ENCODE results near the gene SMURF2.

The SMURF2 gene

GRCh38 chr17:64635647-64636305 lies 26.3 kb downstream of the SMURF2 start:
- H3K9ac ChIP-seq (ENCODE audit: insufficient read length, low read depth): no peak overlapping the region
- H3K36me3 ChIP-seq (ENCODE audit: insufficient read depth, insufficient read length, low read length): no peaks in the 10 kb centered on the region
- no peak overlapping the region for H3K4me3 ChIP-seq (ENCODE audit: insufficient read length, low read depth)
- TF ChIP-seq ZNF274 (IDR thresholded peaks at IDR 0.05; ENCODE audit: low read depth, low read length) (no peak), YY1 (IDR thresholded peaks at IDR 0.05; ENCODE audit: insufficient read depth, insufficient read length) (no peak), SUZ12 (IDR thresholded peaks at IDR 0.05; ENCODE audit: extremely low read depth, insufficient read depth, insufficient read length) (no peak)
- no peaks in the 10 kb centered on the region for H3K9me3 ChIP-seq (ENCODE audit: insufficient read depth, low read length)
- no peak for DNase-seq (ENCODE audit: low read depth, low spot score)
- no peaks in the 10 kb centered on the region for H3K4me1 ChIP-seq (ENCODE audit: insufficient read depth, insufficient read length)
- no peaks in the 10 kb centered on the region for H3K27me3 ChIP-seq (ENCODE audit: insufficient read depth, insufficient read length)

DNA sequence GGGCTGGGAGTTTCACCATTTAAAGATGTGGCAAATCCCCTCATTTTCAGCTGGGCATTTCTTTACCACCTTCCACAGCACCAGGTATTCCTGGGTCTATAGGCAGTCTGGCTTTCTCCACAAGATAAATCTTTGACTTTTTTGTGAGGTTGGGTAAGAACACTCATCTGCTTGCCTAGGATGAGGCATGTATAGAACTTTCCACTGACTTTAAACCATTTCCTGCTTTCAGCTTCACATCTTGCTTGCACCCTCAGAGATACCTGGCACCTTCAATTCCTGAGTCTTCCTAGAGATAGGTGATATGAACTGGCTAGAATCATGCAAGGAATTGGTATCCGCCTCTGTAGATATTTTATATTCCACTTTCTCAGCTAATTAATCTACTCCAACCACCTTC lies 27.9 kb downstream of the SMURF2 start:
- TF ChIP-seq ZNF274 (IDR thresholded peaks at IDR 0.05; ENCODE audit: low read depth, low read length) (no peak), YY1 (IDR thresholded peaks at IDR 0.05; ENCODE audit: insufficient read depth, insufficient read length) (no peak), SUZ12 (IDR thresholded peaks at IDR 0.05; ENCODE audit: extremely low read depth, insufficient read depth, insufficient read length) (no peak)
- Histone ChIP-seq H3K9me3 (ENCODE audit: insufficient read depth, low read length) (no peaks in the 10 kb centered on the region), H3K9ac (ENCODE audit: insufficient read length, low read depth) (no peak overlapping the region), H3K27me3 (ENCODE audit: insufficient read depth, insufficient read length) (no peaks in the 10 kb centered on the region), H3K4me1 (ENCODE audit: insufficient read depth, insufficient read length) (no peaks in the 10 kb centered on the region), H3K4me3 (ENCODE audit: insufficient read length, low read depth) (no peak overlapping the region), H3K36me3 (ENCODE audit: insufficient read depth, insufficient read length, low read length) (no peaks in the 10 kb centered on the region)
- DNase-seq (ENCODE audit: low read depth, low spot score): no peak

GRCh38 chr17:64632606-64633005 lies 29.5 kb downstream of the SMURF2 start:
- Histone ChIP-seq H3K9me3 (ENCODE audit: insufficient read depth, low read length) (no peaks in the 10 kb centered on the region), H3K4me1 (ENCODE audit: insufficient read depth, insufficient read length) (no peaks in the 10 kb centered on the region), H3K36me3 (ENCODE audit: insufficient read depth, insufficient read length, low read length) (peaks cover 2% of the 10 kb centered on the region), H3K4me3 (ENCODE audit: insufficient read length, low read depth) (no peak overlapping the region), H3K9ac (ENCODE audit: insufficient read length, low read depth) (no peak overlapping the region), H3K27me3 (ENCODE audit: insufficient read depth, insufficient read length) (no peaks in the 10 kb centered on the region)
- TF ChIP-seq ZNF274 (IDR thresholded peaks at IDR 0.05; ENCODE audit: low read depth, low read length): no peak
- no peak for TF ChIP-seq YY1 (IDR thresholded peaks at IDR 0.05; ENCODE audit: insufficient read depth, insufficient read length)
- no peak for TF ChIP-seq SUZ12 (IDR thresholded peaks at IDR 0.05; ENCODE audit: extremely low read depth, insufficient read depth, insufficient read length)
- no peak for DNase-seq (ENCODE audit: low read depth, low spot score)

DNA sequence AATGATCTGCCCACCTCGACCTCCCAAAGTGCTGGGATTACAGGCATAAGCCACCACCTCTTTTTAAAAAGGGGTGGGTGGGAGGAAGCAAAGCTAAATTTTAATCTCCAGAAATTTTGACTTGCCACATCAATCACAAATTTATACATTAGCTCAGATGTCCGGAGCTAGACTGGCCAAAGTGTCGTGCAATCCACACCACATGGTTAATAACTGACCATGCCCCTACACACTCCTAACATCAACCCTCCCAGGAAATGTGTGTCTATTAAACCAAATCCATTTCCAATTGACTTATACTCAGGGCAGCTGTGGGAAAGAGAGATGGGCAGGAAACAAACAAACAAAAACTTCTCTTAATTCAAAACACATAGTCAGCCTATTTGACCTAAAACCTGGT lies 29.9 kb downstream of the SMURF2 start:
- no peak overlapping the region for H3K4me3 ChIP-seq (ENCODE audit: insufficient read length, low read depth)
- TF ChIP-seq ZNF274 (IDR thresholded peaks at IDR 0.05; ENCODE audit: low read depth, low read length) (no peak), YY1 (IDR thresholded peaks at IDR 0.05; ENCODE audit: insufficient read depth, insufficient read length) (no peak), SUZ12 (IDR thresholded peaks at IDR 0.05; ENCODE audit: extremely low read depth, insufficient read depth, insufficient read length) (no peak)
- DNase-seq (ENCODE audit: low read depth, low spot score): no peak
- H3K4me1 ChIP-seq (ENCODE audit: insufficient read depth, insufficient read length): no peaks in the 10 kb centered on the region
- H3K9ac ChIP-seq (ENCODE audit: insufficient read length, low read depth): no peak overlapping the region
- no peaks in the 10 kb centered on the region for H3K27me3 ChIP-seq (ENCODE audit: insufficient read depth, insufficient read length)
- peaks cover 6% of the 10 kb centered on the region for H3K36me3 ChIP-seq (ENCODE audit: insufficient read depth, insufficient read length, low read length)
- no peaks in the 10 kb centered on the region for H3K9me3 ChIP-seq (ENCODE audit: insufficient read depth, low read length)

- no peaks in the 10 kb centered on the region for H3K9me3 ChIP-seq (ENCODE audit: insufficient read depth, low read length)
Observed at GRCh38 chr17:64630309-64631223, 31.5 kb downstream of the SMURF2 start.

GRCh38 chr17:64628641-64629040 lies 33.5 kb downstream of the SMURF2 start:
- Histone ChIP-seq H3K9ac (ENCODE audit: insufficient read length, low read depth) (no peak overlapping the region), H3K4me1 (ENCODE audit: insufficient read depth, insufficient read length) (no peaks in the 10 kb centered on the region), H3K4me3 (ENCODE audit: insufficient read length, low read depth) (no peak overlapping the region), H3K36me3 (ENCODE audit: insufficient read depth, insufficient read length, low read length) (peaks cover 6% of the 10 kb centered on the region), H3K9me3 (ENCODE audit: insufficient read depth, low read length) (no peaks in the 10 kb centered on the region), H3K27me3 (ENCODE audit: insufficient read depth, insufficient read length) (no peaks in the 10 kb centered on the region)
- DNase-seq (ENCODE audit: low read depth, low spot score): no peak
- TF ChIP-seq YY1 (IDR thresholded peaks at IDR 0.05; ENCODE audit: insufficient read depth, insufficient read length): no peak
- no peak for TF ChIP-seq ZNF274 (IDR thresholded peaks at IDR 0.05; ENCODE audit: low read depth, low read length)
- TF ChIP-seq SUZ12 (IDR thresholded peaks at IDR 0.05; ENCODE audit: extremely low read depth, insufficient read depth, insufficient read length): no peak

More at GRCh38 chr17:64630309-64631223, 31.5 kb downstream of the SMURF2 start:
- no peak overlapping the region for H3K9ac ChIP-seq (ENCODE audit: insufficient read length, low read depth)
- peaks cover 6% of the 10 kb centered on the region for H3K36me3 ChIP-seq (ENCODE audit: insufficient read depth, insufficient read length, low read length)
- H3K27me3 ChIP-seq (ENCODE audit: insufficient read depth, insufficient read length): no peaks in the 10 kb centered on the region
- H3K4me3 ChIP-seq (ENCODE audit: insufficient read length, low read depth): no peak overlapping the region
- DNase-seq (ENCODE audit: low read depth, low spot score): no peak
- H3K4me1 ChIP-seq (ENCODE audit: insufficient read depth, insufficient read length): no peaks in the 10 kb centered on the region
- no peak for TF ChIP-seq ZNF274 (IDR thresholded peaks at IDR 0.05; ENCODE audit: low read depth, low read length)
- TF ChIP-seq SUZ12 (IDR thresholded peaks at IDR 0.05; ENCODE audit: extremely low read depth, insufficient read depth, insufficient read length): no peak
- no peak for TF ChIP-seq YY1 (IDR thresholded peaks at IDR 0.05; ENCODE audit: insufficient read depth, insufficient read length)

GRCh38 chr17:64627797-64628196 lies 34.3 kb downstream of the SMURF2 start:
- Histone ChIP-seq H3K9ac (ENCODE audit: insufficient read length, low read depth) (no peak overlapping the region), H3K4me1 (ENCODE audit: insufficient read depth, insufficient read length) (no peaks in the 10 kb centered on the region), H3K4me3 (ENCODE audit: insufficient read length, low read depth) (no peak overlapping the region), H3K27me3 (ENCODE audit: insufficient read depth, insufficient read length) (no peaks in the 10 kb centered on the region), H3K9me3 (ENCODE audit: insufficient read depth, low read length) (no peaks in the 10 kb centered on the region), H3K36me3 (ENCODE audit: insufficient read depth, insufficient read length, low read length) (peaks cover 6% of the 10 kb centered on the region)
- TF ChIP-seq SUZ12 (IDR thresholded peaks at IDR 0.05; ENCODE audit: extremely low read depth, insufficient read depth, insufficient read length) (no peak), YY1 (IDR thresholded peaks at IDR 0.05; ENCODE audit: insufficient read depth, insufficient read length) (no peak), ZNF274 (IDR thresholded peaks at IDR 0.05; ENCODE audit: low read depth, low read length) (no peak)
- no peak for DNase-seq (ENCODE audit: low read depth, low spot score)

Measured in NT2/D1 (cell line).